ENCODE measurements around the gene PVRIG.

DNA sequence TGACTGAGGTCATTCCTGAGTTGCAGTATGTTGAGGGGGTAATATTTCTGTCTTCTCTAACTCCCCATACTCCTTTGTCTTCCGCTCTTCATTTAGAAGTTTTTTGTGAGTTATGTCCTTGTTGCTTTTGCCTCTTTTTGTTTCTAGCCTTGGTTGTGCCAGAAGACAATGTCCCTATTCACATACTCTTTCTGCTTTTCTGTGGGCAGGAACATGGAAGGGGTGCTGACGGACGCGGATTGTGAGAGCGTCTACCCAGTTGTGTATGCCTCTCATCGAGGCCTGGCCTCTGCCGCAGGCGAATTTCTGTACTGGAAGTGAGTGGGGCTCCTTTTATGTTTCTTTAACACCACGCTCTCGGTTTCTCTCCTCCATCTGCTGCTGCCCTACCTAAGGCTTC lies 21.5 kb upstream of the PVRIG start:
- TF ChIP-seq, protein P1, sequence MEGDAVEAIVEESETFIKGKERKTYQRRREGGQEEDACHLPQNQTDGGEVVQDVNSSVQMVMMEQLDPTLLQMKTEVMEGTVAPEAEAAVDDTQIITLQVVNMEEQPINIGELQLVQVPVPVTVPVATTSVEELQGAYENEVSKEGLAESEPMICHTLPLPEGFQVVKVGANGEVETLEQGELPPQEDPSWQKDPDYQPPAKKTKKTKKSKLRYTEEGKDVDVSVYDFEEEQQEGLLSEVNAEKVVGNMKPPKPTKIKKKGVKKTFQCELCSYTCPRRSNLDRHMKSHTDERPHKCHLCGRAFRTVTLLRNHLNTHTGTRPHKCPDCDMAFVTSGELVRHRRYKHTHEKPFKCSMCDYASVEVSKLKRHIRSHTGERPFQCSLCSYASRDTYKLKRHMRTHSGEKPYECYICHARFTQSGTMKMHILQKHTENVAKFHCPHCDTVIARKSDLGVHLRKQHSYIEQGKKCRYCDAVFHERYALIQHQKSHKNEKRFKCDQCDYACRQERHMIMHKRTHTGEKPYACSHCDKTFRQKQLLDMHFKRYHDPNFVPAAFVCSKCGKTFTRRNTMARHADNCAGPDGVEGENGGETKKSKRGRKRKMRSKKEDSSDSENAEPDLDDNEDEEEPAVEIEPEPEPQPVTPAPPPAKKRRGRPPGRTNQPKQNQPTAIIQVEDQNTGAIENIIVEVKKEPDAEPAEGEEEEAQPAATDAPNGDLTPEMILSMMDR (conservative IDR thresholded peaks at IDR 0.05), result no peak
- no peak for TF ChIP-seq EZH2 (IDR thresholded peaks at IDR 0.05; ENCODE audit: low read depth)

All from PC-9 (cell line).